Stimulated activated CD4-positive, alpha-beta T cell treated with anti-CD3 and anti-CD28 coated beads, Interleukin-12 subunit alpha, Interleukin-12 subunit beta, amount 100 ng/mL, for 4 hours (primary cell): ENCODE measurements around the gene MGAT1.
"Not testable (repeated sequence)": the region's sequence is repeated elsewhere in the genome, so short reads cannot be mapped to it uniquely, and the experiment has no call there.

Source experiments
- DNase-seq: peaks from one replicate; pipeline ENCODE4 v3.0.0-alpha.2; 2020

The MGAT1 gene

DNA sequence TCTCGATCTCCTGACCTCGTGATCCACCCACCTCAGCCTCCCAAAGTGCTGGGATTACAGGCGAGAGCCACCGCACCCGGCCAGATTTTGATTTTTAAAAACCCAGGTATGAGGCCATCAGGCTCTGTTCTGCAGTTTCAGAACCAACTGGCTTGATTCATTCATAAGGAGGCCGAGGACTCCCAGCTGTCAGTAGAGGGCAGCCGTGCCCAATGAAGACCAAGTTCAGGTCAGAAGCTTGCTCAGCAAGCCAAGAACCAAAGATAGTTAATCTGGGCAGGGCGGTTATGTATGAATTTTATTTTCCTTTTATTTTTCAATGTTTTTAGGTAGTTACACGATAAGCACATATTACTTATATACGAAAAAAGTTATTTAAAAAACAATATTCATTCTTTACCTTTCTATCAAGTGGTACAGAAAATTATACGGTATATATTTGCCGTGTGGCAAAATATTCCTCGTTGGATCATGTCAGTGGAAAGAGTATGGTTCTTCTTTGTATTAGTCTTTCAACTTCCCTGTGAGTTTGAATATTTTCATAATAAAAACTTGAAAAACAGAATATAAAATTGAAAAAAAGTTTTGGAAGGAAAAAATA is 18.0 kb downstream of the MGAT1 start:
- peak; percentile 65 for DNase-seq

DNA sequence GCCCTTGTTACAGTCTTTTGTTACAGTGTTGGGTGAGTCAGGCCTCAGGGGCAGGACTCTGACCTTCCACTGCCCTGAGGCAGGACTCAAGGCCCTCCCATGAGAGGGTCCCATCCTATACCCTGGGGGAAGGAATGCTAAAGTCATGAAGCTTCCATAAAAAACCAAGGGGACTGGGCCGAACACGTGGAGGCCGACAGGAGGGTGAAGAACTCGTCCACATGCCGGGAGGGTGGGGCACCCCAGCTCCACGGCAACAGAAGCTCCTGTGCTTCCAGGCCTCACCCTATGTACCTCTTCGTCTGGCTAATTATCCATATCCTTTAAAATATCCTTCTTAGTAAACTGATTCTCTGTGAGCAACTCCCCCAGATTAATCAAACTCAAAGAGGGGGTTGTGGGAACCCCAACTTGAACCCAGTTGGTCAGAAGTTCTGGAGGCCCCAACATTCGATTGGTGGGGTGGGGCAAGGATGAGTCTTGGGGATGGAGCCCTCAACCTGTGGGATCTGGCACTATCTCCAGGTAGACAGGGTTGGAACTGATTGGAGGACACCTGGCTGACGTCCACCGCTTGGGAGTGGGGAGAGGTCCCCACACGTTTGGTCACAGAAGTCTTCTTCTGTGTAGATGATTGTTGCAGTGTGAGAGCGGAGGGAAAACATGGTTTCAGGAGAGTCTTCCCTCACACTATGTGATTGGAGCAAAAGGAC is 19.1 kb downstream of the MGAT1 start:
- no peak for DNase-seq

- no peak for DNase-seq
These were observed 19.9 kb downstream of the MGAT1 start for GRCh38 chr5:180782748-180783147.

- not testable (repeated sequence) for DNase-seq
These were observed 20.7 kb downstream of the MGAT1 start for GRCh38 chr5:180781900-180782326.

DNA sequence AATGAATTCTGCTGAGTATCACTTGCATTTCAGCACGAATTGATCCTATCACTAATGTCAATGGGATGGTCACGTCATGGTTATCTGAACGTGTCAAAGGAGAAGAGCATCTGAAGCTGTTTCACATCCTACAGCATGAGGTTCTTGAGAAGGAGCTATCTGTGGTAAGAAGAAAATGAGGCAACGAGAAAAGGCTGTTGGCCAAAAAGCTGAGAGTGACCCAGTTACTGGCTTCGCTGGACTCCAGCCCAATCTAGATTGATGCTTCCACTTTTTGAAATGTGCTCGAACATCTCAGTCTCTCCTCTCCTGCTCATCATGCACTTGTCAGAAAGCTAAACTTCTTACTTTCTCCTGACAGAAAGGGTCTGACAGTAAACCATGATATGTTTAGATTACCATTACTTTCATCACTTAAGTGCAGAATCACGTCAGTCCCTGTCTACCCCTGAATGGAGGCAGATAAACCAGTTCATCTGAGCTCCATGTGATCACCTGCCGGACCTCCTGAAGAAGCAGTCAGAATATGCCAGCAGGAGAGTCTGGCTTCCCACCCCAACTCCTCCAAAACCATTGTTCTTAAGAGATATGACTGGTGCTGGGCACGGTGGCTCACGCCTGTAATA is 22.5 kb downstream of the MGAT1 start:
- no peak for DNase-seq

DNA sequence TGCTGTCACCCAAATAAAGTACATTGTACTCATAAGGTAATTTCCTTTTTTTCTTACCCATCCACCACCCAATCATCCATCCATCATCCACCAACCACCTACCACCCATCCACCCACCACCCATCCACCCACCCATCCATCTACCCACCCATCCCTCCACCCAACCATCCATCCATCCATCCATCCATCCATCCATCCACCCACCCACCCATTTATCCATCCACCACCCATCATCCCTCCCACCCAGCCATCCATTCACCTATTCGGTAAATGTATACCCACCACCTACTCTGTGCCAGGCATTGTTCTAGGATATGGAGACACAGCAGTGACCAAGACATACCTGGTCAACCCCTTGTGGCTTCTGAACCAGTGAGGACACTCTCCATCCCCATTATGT is 25.1 kb downstream of the MGAT1 start:
- no peak for DNase-seq

DNA sequence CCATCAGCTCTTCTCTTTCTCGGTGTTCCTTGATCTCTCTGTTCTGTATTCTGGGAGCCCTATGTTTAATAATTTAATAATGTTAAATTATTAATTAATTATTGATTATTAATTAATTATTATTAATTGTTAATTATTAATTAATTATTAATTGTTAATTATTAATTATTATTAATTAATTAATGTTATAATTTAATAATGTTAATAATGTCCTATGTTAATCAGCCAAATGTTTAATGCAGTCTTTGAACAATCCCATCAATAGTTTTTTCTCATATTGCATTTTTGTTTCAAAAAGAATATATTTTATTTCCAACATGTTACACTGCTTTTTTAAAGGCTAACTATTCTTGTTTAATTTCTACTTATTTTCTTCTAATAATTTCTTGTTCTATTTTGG is 26.2 kb downstream of the MGAT1 start:
- no peak for DNase-seq

DNA sequence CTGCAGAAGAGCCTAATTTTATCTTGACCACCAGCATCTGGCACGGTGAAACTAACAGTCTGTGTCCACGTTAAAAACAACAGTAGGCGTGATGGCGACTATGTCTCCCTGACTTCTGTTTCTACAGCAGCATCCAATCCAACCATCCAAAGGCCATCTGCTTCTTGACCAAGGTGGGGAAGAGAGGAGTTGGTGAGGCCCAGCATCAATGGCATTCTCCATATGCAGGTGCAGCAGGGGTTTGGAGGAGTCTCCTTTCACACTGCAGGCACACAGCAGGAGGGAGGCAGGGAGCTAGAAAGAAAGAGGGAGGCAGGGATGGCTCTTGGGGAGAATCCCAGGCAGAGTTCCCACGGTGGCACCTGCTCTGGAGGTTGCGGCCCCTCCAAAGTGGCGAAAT is 27.0 kb downstream of the MGAT1 start:
- no peak for DNase-seq

GRCh38 chr5:180771839-180772238 is 30.8 kb downstream of the MGAT1 start:
- no peak for DNase-seq

- DNase-seq: no peak
These were observed 32.8 kb downstream of the MGAT1 start for GRCh38 chr5:180769821-180770220.

- DNase-seq: no peak
These were observed 47.0 kb downstream of the MGAT1 start for GRCh38 chr5:180755601-180756000.

GRCh38 chr5:180744253-180744652 is 58.4 kb downstream of the MGAT1 start:
- no peak for DNase-seq

GRCh38 chr5:180742727-180743126 is 59.9 kb downstream of the MGAT1 start:
- no peak for DNase-seq

- not testable (repeated sequence) for DNase-seq
These were observed 61.7 kb downstream of the MGAT1 start for GRCh38 chr5:180740953-180741352.

- no peak for DNase-seq
These were observed 62.6 kb downstream of the MGAT1 start, which contains the start of gene OR2Y1 for GRCh38 chr5:180739958-180740357. Gene OR2Y1 (minus strand): TSS chr5:180740058. CDS start chr5:180740058, 0 bp downstream.

GRCh38 chr5:180739271-180739670 is 63.3 kb downstream of the MGAT1 start:
- DNase-seq: no peak

DNA sequence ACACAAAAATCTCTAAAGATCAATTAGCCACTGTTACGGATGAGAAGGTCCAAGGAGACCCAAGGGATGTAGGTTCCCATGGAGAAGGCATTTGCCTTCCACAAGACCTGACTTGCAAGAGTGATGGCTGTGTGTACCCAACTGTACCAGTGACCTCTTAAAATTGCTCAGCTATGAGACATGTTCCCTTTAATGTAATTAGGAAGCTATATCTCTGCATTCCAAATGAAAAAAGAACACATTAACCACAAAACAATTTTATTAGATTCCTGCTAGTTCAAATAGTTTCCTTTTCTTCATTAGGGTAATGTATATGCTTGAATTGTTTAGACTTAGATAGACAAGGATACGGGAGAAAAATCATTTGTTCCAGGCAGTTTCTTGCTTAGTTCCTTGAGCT is 66.1 kb downstream of the MGAT1 start:
- DNase-seq: no peak
